Sigmoid colon (tissue), 4 donors: Measurements from ENCODE around the gene OIP5.

ENCODE experiments used
- CTCF ChIP-seq, 4 experiments: fragments of 450-650 bp in 3 of 4; fragments of 200-600 bp in 1 of 4; IDR thresholded peaks; one replicate each; pipeline ENCODE4 v1.5.1; 2016 to 2019; ENCODE audit warnings: antibody characterized with exemption in 4 of 4, mild to moderate bottlenecking in 3 of 4, moderate library complexity in 2 of 4
- EP300 ChIP-seq, 4 donors: sonication (generic); formaldehyde crosslinking; IDR thresholded peaks; one replicate each; pipeline ENCODE4 v1.6.1; 2017; ENCODE audit warnings: antibody characterized with exemption in 4 of 4
- POLR2A ChIP-seq, 2 donors: fragments of 450-650 bp; IDR thresholded peaks; one replicate each; pipeline ENCODE4 v1.6.1; 2016; ENCODE audit warnings: antibody characterized with exemption in 2 of 2, mild to moderate bottlenecking in 2 of 2, moderate library complexity in 2 of 2
- POLR2AphosphoS5 ChIP-seq, 4 donors: sonication (generic); formaldehyde crosslinking; IDR thresholded peaks; one replicate each; pipeline ENCODE4 v1.6.1; 2017; ENCODE audit warnings: antibody characterized with exemption in 4 of 4

DNA sequence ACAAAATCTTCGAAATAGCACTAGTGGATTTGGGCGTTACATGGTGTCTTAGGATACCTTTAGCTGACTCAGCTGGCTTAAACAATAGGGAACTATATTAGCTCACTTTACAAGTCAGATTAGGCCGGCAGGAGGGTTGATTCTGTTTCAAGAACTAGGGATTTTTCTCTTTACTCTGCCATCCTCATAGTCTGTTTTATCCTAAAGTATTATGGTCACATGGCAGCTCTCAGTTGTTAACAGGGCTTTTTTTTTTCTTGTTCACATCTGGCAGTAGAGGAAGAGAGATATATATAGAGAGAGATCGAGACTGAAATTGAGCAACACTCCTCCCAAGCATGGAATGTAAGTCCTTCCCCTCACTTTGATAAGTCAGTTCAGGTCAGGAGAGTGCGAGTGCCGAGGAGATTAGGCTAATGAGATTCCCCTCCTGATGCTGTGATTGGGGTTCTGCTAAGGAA is 68.5 kb downstream of the OIP5 start:
- no peak for TF ChIP-seq EP300 (IDR thresholded peaks at IDR 0.05)
- no peak for TF ChIP-seq CTCF (IDR thresholded peaks at IDR 0.05)
- TF ChIP-seq POLR2AphosphoS5 (IDR thresholded peaks at IDR 0.05) = no peak
- TF ChIP-seq POLR2A (IDR thresholded peaks at IDR 0.05) = no peak
